MM.1S (cell line): ENCODE data around the gene TMC6.

ENCODE experiments used
- DNase-seq: peaks from one replicate; pipeline ENCODE4 v3.0.0-alpha.2; 2015
- H2AFZ ChIP-seq: fragments of 300-600 bp; sonication (generic); 2 replicates; pipeline ENCODE4 v1.6.0; 2016; ENCODE audit warnings: antibody characterized with exemption, low read length
- H3F3A ChIP-seq: fragments of 300-600 bp; sonication (generic); 2 replicates; pipeline ENCODE4 v1.6.1; 2016; ENCODE audit warnings: mild to moderate bottlenecking, antibody characterized with exemption, low read length, moderate library complexity, mixed read lengths; ENCODE audit not compliant: insufficient read depth
- H3K27ac ChIP-seq: fragments of 300-600 bp; sonication (generic); 2 replicates; pipeline ENCODE4 v1.5.1; 2016; ENCODE audit warnings: mild to moderate bottlenecking, low read length
- H3K27me3 ChIP-seq: fragments of 300-600 bp; sonication (generic); replicated peaks from 2 replicates; pipeline ENCODE4 v1.6.0; 2016; ENCODE audit warnings: low read length; ENCODE audit not compliant: insufficient read depth
- H3K36me3 ChIP-seq: fragments of 300-600 bp; sonication (generic); replicated peaks from 2 replicates; pipeline ENCODE4 v1.6.1; 2016; ENCODE audit warnings: mild to moderate bottlenecking, low read length, mixed read lengths; ENCODE audit not compliant: insufficient read depth
- H3K4me1 ChIP-seq: fragments of 300-600 bp; sonication (generic); 2 replicates; pipeline ENCODE4 v1.6.1; 2016; ENCODE audit warnings: low read length, mixed read lengths
- H3K4me2 ChIP-seq: fragments of 300-600 bp; sonication (generic); 2 replicates; pipeline ENCODE4 v1.6.0; 2016; ENCODE audit warnings: low read depth, low read length
- H3K4me3 ChIP-seq: fragments of 300-600 bp; sonication (generic); 2 replicates; pipeline ENCODE4 v1.5.1; 2016; ENCODE audit warnings: low read length, mixed read lengths
- H3K79me2 ChIP-seq: fragments of 300-600 bp; sonication (generic); 2 replicates; pipeline ENCODE4 v1.6.1; 2016; ENCODE audit warnings: mixed run types, low read length, mixed read lengths
- H3K9ac ChIP-seq: fragments of 300-600 bp; sonication (generic); 2 replicates; pipeline ENCODE4 v1.6.1; 2016; ENCODE audit warnings: low read length, mixed read lengths
- H3K9me2 ChIP-seq: fragments of 300-600 bp; sonication (generic); replicated peaks from 2 replicates; pipeline ENCODE4 v1.6.1; 2016; ENCODE audit warnings: mild to moderate bottlenecking, low read length, mixed read lengths; ENCODE audit not compliant: insufficient read depth
- H3K9me3 ChIP-seq: fragments of 300-600 bp; sonication (generic); replicated peaks from 2 replicates; pipeline ENCODE4 v1.6.1; 2016; ENCODE audit warnings: mild to moderate bottlenecking, low read length, mixed read lengths; ENCODE audit not compliant: insufficient read depth
- H4K20me1 ChIP-seq: fragments of 300-600 bp; sonication (generic); 2 replicates; pipeline ENCODE4 v1.6.1; 2016; ENCODE audit warnings: mild to moderate bottlenecking, low read length, moderate library complexity, mixed read lengths; ENCODE audit not compliant: insufficient read depth
- EZH2 ChIP-seq: fragments of 300-600 bp; sonication (generic); optimal IDR thresholded peaks from 2 replicates; pipeline ENCODE3; 2017; ENCODE audit warnings: low read depth, mild to moderate bottlenecking, antibody characterized with exemption, low read length, mixed read lengths
- EZH2phosphoT487 ChIP-seq: fragments of 300-600 bp; sonication (generic); IDR thresholded peaks from 2 replicates; pipeline ENCODE4 v1.6.1; 2018; ENCODE audit warnings: antibody characterized with exemption, low read length
- TF ChIP-seq, protein P1 (sequence below): fragments of 300-600 bp; sonication (generic); IDR thresholded peaks from 2 replicates; pipeline ENCODE4 v1.5.1; 2016; ENCODE audit warnings: antibody characterized with exemption, low read length, mixed read lengths

Gene TMC6

DNA sequence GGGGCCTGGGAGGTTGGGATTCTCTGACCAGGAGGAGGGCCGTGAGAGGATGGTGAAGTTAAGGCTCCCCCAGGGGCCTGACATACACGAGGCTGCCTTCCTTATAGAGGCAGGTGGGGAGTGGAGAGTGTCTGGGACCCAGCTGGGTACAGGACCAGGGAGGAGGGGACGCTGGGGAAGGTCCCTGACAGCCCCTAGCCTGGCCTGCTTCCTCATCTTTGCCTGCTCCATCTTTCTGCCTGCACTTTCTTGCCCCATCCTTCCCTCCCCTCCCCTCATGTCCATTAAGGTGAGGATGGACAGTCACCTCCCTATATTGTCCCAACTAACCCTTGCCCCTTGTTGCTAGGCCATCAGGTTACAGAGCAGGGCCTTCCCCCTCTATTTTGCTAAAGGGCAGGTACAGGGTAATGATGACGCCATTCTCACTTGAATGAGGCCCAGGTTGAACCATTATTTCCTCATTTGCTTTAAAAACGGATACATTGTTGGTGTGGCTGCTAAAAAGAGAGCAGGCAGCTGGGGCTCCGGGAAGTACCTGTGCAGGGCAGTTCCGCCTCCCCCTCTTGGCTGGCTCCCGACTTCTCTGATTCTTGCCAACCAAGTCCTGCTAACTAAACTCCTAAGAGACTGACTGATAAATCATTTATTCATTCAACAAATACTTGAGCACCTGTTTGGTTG, 18.9 kb upstream of the TMC6 start:
- Histone ChIP-seq H3K36me3 (no peaks in the 10 kb centered on the region), H3K9me2 (no peaks in the 10 kb centered on the region), H3K27ac (peak overlapping the region; percentile 77), H3K4me1 (peaks cover 53% of the 10 kb centered on the region), H4K20me1 (no peaks in the 10 kb centered on the region), H3K9ac (peak overlapping the region; percentile 37), H2AFZ (peak overlapping the region; percentile 5), H3F3A (peaks cover 31% of the 10 kb centered on the region), H3K27me3 (no peaks in the 10 kb centered on the region), H3K9me3 (no peaks in the 10 kb centered on the region), H3K4me2 (peak overlapping the region; percentile 2; the same call in 1 of the 2 replicates), H3K4me3 (no peak overlapping the region), H3K79me2 (no peaks in the 10 kb centered on the region; the same call in 1 of the 2 replicates)
- DNase-seq: peak; percentile 68
- TF ChIP-seq EZH2 (no peak), EZH2phosphoT487 (no peak)
- TF ChIP-seq, protein P1, sequence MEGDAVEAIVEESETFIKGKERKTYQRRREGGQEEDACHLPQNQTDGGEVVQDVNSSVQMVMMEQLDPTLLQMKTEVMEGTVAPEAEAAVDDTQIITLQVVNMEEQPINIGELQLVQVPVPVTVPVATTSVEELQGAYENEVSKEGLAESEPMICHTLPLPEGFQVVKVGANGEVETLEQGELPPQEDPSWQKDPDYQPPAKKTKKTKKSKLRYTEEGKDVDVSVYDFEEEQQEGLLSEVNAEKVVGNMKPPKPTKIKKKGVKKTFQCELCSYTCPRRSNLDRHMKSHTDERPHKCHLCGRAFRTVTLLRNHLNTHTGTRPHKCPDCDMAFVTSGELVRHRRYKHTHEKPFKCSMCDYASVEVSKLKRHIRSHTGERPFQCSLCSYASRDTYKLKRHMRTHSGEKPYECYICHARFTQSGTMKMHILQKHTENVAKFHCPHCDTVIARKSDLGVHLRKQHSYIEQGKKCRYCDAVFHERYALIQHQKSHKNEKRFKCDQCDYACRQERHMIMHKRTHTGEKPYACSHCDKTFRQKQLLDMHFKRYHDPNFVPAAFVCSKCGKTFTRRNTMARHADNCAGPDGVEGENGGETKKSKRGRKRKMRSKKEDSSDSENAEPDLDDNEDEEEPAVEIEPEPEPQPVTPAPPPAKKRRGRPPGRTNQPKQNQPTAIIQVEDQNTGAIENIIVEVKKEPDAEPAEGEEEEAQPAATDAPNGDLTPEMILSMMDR: no peak

DNA sequence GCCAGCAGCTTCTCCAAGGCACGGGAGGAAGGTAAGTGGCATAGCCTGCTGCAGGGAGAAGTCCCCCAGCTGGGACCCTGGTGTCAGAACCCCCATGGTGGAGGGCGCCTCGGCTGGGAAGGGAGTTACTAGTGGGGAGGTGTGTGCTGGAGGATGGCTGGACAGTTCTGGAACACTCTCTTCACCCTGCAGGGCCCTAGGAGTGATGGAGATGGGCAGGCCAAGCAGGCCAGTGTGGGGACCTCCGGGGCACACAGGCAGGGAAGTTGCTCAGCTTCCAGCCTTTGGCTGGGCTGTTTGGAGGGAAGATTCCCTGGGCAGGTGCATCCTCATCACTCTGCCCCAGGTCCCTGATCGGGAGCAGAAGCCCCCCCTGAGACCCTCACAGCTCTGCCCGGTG, 18.3 kb upstream of the TMC6 start:
- H3K9ac ChIP-seq: peak overlapping the region; percentile 37
- no peaks in the 10 kb centered on the region for H3K9me2 ChIP-seq
- H2AFZ ChIP-seq: peak overlapping the region; percentile 5; the same call in 1 of the 2 replicates
- H3K4me2 ChIP-seq: peak overlapping the region; percentile 2; the same call in 1 of the 2 replicates
- no peaks in the 10 kb centered on the region for H3K9me3 ChIP-seq
- no peak for DNase-seq
- peaks cover 59% of the 10 kb centered on the region for H3K4me1 ChIP-seq
- H3K79me2 ChIP-seq: no peaks in the 10 kb centered on the region; the same call in 1 of the 2 replicates
- no peaks in the 10 kb centered on the region for H3K36me3 ChIP-seq
- no peaks in the 10 kb centered on the region for H3K27me3 ChIP-seq
- H4K20me1 ChIP-seq: no peaks in the 10 kb centered on the region
- TF ChIP-seq, protein P1: no peak
- TF ChIP-seq EZH2phosphoT487 (no peak), EZH2 (no peak)
- no peak overlapping the region for H3K4me3 ChIP-seq
- peaks cover 36% of the 10 kb centered on the region for H3F3A ChIP-seq
- peak overlapping the region; percentile 77 for H3K27ac ChIP-seq

DNA sequence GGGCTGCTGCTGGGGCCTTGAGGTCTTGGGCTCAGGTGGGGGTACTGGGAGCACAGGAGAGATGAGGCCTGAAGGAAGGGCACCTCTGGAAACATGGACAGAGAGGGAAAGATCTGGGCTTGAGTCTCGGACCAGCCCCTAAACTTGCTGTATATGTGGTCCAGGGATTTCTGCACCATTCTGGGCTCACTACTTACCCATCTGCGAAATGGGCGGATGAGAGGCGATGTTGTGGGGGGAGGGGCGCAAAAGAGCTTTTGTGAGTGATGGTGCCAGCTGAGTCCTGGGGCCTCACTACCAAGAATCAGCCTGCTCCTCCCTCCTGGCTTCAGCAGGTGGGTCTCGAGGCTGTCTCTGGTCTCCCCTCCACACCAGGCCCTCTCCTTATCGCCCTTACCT, 17.9 kb upstream of the TMC6 start:
- Histone ChIP-seq H3F3A (peaks cover 40% of the 10 kb centered on the region), H4K20me1 (no peaks in the 10 kb centered on the region), H2AFZ (no peak overlapping the region), H3K36me3 (no peaks in the 10 kb centered on the region), H3K4me2 (no peak overlapping the region), H3K9me2 (no peaks in the 10 kb centered on the region), H3K9ac (no peak overlapping the region), H3K9me3 (no peaks in the 10 kb centered on the region), H3K4me1 (peaks cover 63% of the 10 kb centered on the region), H3K27me3 (no peaks in the 10 kb centered on the region), H3K79me2 (no peaks in the 10 kb centered on the region; the same call in 1 of the 2 replicates), H3K4me3 (no peak overlapping the region), H3K27ac (peak overlapping the region; percentile 77; the same call in 1 of the 2 replicates)
- TF ChIP-seq, protein P1: no peak
- DNase-seq: no peak
